GM19238 (cell line): ENCODE results near the gene CTSK.
"Not testable (repeated sequence)": the region's sequence is repeated elsewhere in the genome, so short reads cannot be mapped to it uniquely, and the experiment has no call there.

Experiments
- DNase-seq: peaks from one replicate; pipeline ENCODE4 v3.0.0; 2011; ENCODE audit warnings: low spot score; ENCODE audit not compliant: insufficient read length

CTSK gene

GRCh38 chr1:150808121-150808520 is at the start of gene CTSK:
Gene CTSK (minus strand): TSS chr1:150808260. CDS start chr1:150806805, 1,455 bp downstream.
- DNase-seq, result no peak

GRCh38 chr1:150852734-150853133 is 44.7 kb upstream of the CTSK start:
- not testable (repeated sequence) for DNase-seq

GRCh38 chr1:150850801-150851362 is 42.8 kb upstream of the CTSK start:
- not testable (repeated sequence) for DNase-seq

DNA sequence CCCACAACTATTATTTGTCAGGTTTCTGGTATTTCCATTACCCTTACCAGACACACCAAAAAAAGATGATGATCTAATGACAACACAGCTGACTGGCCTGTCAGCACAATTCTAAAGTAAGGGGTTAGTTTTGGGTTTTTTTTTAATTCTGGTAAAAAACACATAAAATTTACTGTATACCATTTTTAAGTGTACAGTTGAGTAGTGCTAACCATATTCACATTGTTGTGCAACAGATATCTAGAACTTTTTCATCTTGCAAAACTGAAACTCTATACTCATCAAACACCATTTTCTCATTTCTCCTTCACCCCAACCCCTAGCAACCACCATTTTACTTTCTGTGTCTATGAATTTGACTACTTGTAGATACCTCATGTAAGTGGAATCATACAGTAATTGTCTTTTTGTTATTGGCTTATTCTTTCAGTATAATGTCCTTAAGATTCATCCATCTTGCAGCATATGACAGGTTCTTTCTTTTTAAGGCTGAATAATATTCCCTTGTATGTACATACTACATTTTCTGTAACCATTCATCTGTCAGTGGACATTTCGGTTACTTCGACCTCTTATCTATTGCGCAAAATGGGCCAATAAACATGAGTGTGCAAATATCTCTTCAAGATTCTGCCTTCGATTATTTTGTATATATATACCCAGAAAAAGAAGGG is 38.5 kb upstream of the CTSK start:
- DNase-seq, result no peak

DNA sequence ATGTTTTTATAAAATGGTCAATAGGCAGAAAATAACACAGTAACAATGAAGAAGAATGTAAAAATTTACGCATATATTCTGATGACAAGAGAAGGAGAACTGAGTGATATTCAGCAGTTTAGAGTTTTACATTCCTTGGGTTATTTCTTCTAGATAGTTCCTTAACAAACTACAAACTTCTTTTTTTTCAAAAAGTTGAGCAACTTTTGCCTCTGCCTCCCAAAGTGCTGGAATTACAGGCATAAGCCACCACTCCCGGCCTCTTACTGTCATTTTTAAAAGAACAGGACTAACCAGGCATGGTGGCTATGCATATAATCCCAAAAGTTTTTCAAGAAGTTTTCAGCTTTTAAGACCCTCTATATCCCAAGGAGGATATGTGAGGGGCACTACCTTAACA is 35.4 kb upstream of the CTSK start:
- no peak for DNase-seq

DNA sequence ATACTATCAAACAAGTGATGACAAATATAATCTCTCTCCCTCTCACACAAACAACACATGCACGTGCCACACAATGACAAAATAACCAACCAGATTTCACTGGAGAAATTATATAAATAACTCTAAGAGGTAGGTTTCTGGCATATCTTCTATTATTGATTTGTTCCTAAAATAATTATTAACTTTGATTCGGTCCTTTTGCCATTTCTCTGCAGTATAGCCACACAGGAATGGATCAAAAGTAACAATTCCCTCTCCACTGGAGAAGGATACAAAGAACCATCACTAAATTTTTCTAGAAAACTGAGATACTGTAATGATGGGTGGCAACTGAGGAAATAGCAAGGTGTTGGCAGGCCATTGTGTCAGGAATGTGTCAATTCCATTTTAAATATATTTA is 34.9 kb upstream of the CTSK start:
- no peak for DNase-seq

GRCh38 chr1:150842343-150842742 is 34.3 kb upstream of the CTSK start:
- no peak for DNase-seq

GRCh38 chr1:150841626-150842025 is 33.6 kb upstream of the CTSK start:
- DNase-seq, result no peak

DNA sequence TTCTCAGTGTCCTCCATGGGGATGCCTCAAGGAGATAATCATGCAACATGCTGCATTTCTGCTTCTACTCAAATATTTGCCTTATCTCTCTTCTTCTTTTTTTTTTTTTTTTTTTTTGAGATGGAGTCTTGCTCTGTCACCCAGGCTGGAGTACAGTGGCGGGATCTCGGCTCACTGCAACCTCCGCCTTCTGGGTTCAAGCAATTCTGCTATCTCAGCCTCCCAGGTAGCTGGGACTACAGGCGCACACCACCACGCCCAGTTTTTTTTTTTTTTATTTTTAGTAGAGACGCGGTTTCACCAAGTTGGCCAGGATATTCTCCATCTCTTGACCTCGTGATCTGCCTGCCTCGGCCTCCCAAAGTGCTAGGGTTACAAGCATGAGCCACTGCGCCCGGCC is 32.8 kb upstream of the CTSK start:
- not testable (repeated sequence) for DNase-seq

- peak; percentile 14 for DNase-seq
These were observed 28.2 kb upstream of the CTSK start for GRCh38 chr1:150836129-150836773.

- DNase-seq, result not testable (repeated sequence)
These were observed 25.9 kb upstream of the CTSK start for GRCh38 chr1:150833961-150834360.

DNA sequence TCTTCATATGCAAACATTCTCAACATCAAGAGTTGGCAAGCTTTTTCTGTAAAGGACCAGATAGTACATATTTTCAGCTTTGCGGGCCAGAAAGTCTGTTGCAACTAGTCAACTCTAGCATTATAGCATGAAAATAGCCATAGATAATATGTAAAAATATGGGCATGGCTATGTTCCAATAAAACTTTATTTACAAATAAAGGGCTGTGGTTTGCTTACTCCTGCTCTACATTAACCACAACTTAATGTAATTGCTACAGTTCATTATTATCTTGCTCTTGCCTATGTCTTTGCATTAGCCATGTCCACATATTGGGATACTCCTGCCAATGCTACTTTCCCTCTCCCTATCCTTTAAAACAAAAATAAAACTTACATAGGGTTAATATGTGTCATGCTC is 24.5 kb upstream of the CTSK start:
- DNase-seq, result no peak

DNA sequence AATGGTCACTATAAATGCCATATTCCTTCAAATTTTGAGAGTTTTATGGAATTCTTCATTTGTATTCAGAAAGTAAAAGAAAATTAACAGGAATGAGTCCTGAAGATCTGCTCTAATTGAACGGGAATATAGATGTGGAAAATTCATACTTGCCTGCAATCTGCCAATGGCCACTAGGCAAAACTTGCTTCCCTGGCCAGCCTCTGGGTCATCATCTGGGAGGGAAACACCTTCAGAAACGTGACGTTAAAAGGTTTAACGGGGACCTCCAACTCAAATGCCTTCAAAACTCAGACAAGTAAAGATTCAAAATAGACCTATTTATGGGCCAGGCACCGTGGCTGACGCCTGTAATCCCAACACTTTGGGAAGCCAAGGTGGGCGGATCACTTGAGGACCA is 21.7 kb upstream of the CTSK start:
- no peak for DNase-seq

DNA sequence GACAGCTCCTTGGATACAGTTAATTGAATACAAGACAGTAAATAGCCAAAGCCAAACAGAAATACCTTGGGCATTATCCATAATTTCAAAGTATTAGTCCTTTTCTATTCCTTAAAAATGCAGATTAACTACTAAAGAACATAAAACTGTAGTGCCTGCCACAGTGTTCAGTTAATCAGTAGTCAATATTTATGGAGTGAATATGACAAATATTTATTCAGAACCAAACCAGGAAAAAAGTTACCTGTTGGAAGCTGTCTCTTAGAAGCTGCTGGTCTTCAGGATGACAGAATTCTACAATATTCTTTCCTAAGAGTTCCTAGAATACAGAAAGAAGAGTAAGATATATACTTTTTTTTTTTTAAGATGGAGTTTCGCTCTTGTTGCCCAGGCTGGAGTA is 18.2 kb upstream of the CTSK start:
- no peak for DNase-seq

DNA sequence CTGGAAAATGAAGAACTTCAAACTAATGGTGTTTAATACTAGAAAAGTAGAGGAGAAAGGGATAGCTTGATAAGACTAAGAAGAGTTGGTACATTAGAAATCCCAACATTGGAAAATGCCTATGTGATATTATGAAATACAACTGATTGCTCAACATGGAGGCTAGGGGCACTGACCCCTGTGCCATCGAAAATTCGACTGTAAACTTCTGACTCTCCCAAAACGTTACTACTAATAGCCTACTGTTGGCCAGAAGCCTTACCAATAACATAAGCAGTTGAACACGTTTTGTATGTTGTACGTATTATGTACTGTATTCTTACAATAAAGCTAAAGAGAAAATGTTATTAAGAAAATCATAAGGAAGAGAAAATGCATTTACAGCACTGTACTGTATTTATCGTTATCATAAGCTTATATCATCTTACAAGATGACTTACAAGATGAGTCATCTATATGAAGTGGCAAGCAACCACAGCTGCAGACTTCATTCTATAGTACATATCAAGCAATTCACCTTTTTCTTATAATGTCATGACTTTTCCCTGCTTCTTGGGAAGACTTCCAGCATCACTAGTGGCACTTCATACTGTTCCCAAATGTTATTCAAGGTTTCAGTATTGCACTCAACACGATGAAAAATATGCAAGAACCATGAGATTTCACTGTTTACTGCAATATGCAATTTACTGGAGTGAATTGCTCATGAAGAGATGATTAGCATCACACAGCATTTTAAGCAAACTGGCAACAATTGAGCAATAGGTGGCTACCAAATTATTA is 12.9 kb upstream of the CTSK start:
- no peak for DNase-seq

GRCh38 chr1:150815871-150816270 is 7.8 kb upstream of the CTSK start:
- no peak for DNase-seq

DNA sequence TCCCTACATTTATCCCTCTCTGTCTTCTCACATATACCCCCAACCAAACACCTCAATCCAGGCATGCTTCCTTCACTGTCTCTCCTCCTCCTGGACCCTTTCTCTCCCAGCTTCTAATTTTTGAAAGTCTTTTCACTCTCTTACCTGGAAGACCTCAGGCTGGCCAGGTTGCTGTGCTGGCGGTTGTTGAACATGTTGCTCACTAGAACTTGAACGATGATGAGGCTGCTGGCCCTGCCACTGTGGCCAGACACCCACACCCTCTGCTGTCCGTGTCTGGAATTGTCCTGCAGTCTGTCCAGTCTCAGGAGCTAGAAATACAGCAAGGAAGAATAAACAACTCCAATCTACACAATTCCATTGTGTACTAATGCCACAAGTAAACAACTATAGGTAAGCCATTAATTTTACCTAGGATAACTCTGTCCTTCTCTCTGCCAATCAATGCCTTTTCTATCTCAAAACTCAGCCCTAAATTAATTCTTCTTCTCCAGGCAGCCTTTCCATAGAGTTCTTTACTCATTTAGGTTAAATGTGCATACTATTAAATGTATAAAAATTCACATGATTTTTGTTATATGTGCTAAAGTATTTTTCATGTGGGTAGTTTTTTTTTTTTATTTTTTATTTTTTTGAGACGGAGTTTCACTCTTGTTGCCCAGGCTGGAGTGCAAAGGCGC is 5.1 kb upstream of the CTSK start:
- DNase-seq, result no peak

GRCh38 chr1:150810958-150811659 is 3.0 kb upstream of the CTSK start:
- no peak for DNase-seq

DNA sequence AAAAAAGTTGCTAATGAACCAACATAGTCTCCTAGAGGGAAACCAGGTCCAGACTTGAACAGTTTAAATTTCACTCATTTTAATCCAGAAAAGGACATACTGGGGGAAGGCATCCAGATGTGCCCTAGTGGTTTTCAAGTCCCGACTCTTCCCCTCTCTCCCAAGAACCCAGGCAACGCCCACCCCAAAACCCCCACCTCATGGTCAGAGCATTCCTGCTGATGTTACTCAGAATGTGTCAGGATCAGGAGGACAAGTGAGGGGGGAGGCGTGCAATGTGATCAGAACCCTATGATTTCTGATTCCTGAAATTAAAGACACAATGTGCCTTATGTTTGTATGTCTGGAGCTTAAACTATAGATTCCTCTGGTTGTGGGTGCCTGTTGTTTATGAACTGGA is 1.6 kb upstream of the CTSK start:
- no peak for DNase-seq

DNA sequence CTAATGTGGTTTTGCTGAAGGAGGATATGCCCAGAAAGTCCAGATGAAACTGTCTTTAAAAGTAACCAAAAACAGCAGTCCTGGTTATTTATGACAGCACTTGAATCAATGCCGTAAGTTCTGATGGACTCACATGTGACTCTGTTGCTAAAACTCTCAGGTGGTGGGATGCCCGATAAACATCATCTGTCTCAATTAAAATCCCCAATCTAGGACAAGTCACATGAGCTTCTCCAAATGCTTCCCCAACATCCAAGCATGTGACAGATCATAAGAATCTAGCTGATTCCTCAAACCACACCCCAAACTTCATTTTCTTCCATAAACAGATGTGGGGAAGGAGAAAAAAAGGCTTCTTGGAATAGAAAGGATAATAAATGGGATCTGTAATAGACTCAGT is 786 bp upstream of the CTSK start:
- DNase-seq, result no peak
